B cell (primary cell): ENCODE measurements around the gene PLEKHG4. TPM values are rescaled to one million over a fixed set of nuclear protein-coding genes. Genes with fewer than 3 reads are reported as not detected.

ENCODE experiments used
- ATAC-seq: fragments of 200-7000 bp; cut with Tn5 transposase; one replicate; pipeline ENCODE4 v1.10.0; 2021; ENCODE audit warnings: low read depth, mild to moderate bottlenecking, moderate number of reproducible peaks, moderate library complexity
- CTCF ChIA-PET: fragments of 350-600 bp; sonication (Branson Sonifier 250); formaldehyde crosslinking; loops from one replicate; lab custom pipeline; 2021; ENCODE audit warnings: antibody characterized with exemption, inconsistent platforms; lab: Charles Lee
- POLR2A ChIA-PET: fragments of 350-600 bp; sonication (Branson Sonifier 250); formaldehyde crosslinking; loops from one replicate; lab custom pipeline; 2021; ENCODE audit warnings: antibody characterized with exemption; lab: Charles Lee
- DNase-seq: peaks from one replicate; pipeline ENCODE4 v3.0.0; 2013
- H2AFZ ChIP-seq: 2 replicates; pipeline ENCODE4 v1.6.1; 2012; ENCODE audit warnings: mild to moderate bottlenecking, low read depth, low read length; ENCODE audit not compliant: insufficient read depth, poor library complexity, severe bottlenecking
- H3K27ac ChIP-seq, 2 donors: 1 replicate in 1 of 2; 2 replicates in 1 of 2; pipeline ENCODE4 v1.5.1; 2012 to 2013; ENCODE audit warnings: low read length in 2 of 2, mild to moderate bottlenecking in 2 of 2, moderate library complexity in 1 of 2
- H3K27me3 ChIP-seq, 4 experiments: fragments of 200-600 bp in 1 of 4; sonication (generic) in 1 of 4; replicated peaks in 1 of 4; 1 replicate in 2 of 4; 2 replicates in 2 of 4; pipeline versions ENCODE4 v1.6.1 to v1.7.0; 2013 to 2016; ENCODE audit warnings: low read length in 3 of 4, mild to moderate bottlenecking in 2 of 4, mixed read lengths in 1 of 4, moderate library complexity in 1 of 4; ENCODE audit not compliant: insufficient read depth in 4 of 4, control insufficient read depth in 3 of 4; ENCODE audit errors: control extremely low read depth in 1 of 4
- H3K36me3 ChIP-seq, 2 experiments: replicated peaks in 1 of 2; 1 replicate in 1 of 2; 2 replicates in 1 of 2; pipeline versions ENCODE4 v1.6.1 to v1.7.1; 2013; ENCODE audit warnings: low read length in 1 of 2; ENCODE audit not compliant: insufficient read depth in 2 of 2, control insufficient read depth in 1 of 2; ENCODE audit errors: control extremely low read depth in 1 of 2, extremely low read depth in 1 of 2
- H3K4me1 ChIP-seq, 2 donors: fragments of 200-600 bp in 1 of 2; sonication (generic) in 1 of 2; 1 replicate in 1 of 2; 2 replicates in 1 of 2; pipeline versions ENCODE4 v1.5.1 to v1.6.1; 2013 to 2017; ENCODE audit warnings: low read length in 2 of 2; ENCODE audit not compliant: control insufficient read depth in 2 of 2, insufficient read depth in 2 of 2
- H3K4me2 ChIP-seq: replicated peaks from 2 replicates; pipeline ENCODE3; 2012; ENCODE audit warnings: mild to moderate bottlenecking, low read depth, low read length; ENCODE audit not compliant: poor library complexity, severe bottlenecking
- H3K4me3 ChIP-seq, 5 experiments: fragments of 200-600 bp in 1 of 5; sonication (generic) in 1 of 5; 1 replicate in 3 of 5; 2 replicates in 2 of 5; pipeline versions ENCODE4 v1.5.1 to v1.7.0; 2011 to 2016; ENCODE audit warnings: low read length in 4 of 5, mild to moderate bottlenecking in 4 of 5, low read depth in 2 of 5, control low read depth in 1 of 5, moderate library complexity in 1 of 5; ENCODE audit not compliant: insufficient read depth in 1 of 5; ENCODE audit errors: control extremely low read depth in 1 of 5, extremely low read depth in 1 of 5
- H3K79me2 ChIP-seq: fragments of 200-600 bp; sonication (generic); one replicate; pipeline ENCODE4 v1.6.0; 2016; ENCODE audit warnings: low read length; ENCODE audit not compliant: control insufficient read depth, insufficient read depth
- H3K9ac ChIP-seq: fragments of 200-600 bp; sonication (generic); 2 replicates; pipeline ENCODE4 v1.6.1; 2017; ENCODE audit warnings: mild to moderate bottlenecking, low read length, moderate library complexity
- H3K9me3 ChIP-seq, 3 donors: one replicate each; pipeline versions ENCODE4 v1.6.1 to v1.7.1; 2013; ENCODE audit warnings: low read length in 2 of 3; ENCODE audit not compliant: control insufficient read depth in 2 of 3, insufficient read depth in 1 of 3; ENCODE audit errors: control extremely low read depth in 1 of 3
- H4K20me1 ChIP-seq: 2 replicates; pipeline ENCODE4 v1.6.0; 2012; ENCODE audit warnings: mild to moderate bottlenecking, low read length; ENCODE audit not compliant: insufficient read depth, control insufficient read depth, poor library complexity, severe bottlenecking
- H3K27ac Mint-ChIP-seq: one replicate; pipeline ENCODE4 v1.8.0; 2021; ENCODE audit warnings: mixed read lengths
- H3K27me3 Mint-ChIP-seq: one replicate; pipeline ENCODE4 v1.8.0; 2021; ENCODE audit warnings: mixed read lengths
- H3K4me1 Mint-ChIP-seq: one replicate; pipeline ENCODE4 v1.8.0; 2021; ENCODE audit warnings: mixed read lengths
- H3K4me3 Mint-ChIP-seq: one replicate; pipeline ENCODE4 v1.8.0; 2021; ENCODE audit warnings: mixed read lengths
- H3K9me3 Mint-ChIP-seq: one replicate; pipeline ENCODE4 v1.8.0; 2022; ENCODE audit warnings: mixed read lengths; ENCODE audit not compliant: insufficient read depth
- CTCF ChIP-seq: fragments of 200-600 bp; IDR thresholded peaks from one replicate; pipeline ENCODE4 v1.8.0; 2022; ENCODE audit warnings: antibody characterized with exemption, mild to moderate bottlenecking
- EZH2 ChIP-seq: IDR thresholded peaks from 2 replicates; pipeline ENCODE4 v1.6.1; 2012; ENCODE audit warnings: borderline replicate concordance, low read depth, mild to moderate bottlenecking, moderate library complexity, low read length; ENCODE audit not compliant: insufficient read depth, poor library complexity, severe bottlenecking
- WGBS: methylation state at CpG from one replicate; pipeline ENCODE4 v1.1.5; 2013; ENCODE audit warnings: missing lambda C conversion rate; ENCODE audit not compliant: insufficient coverage; 5-methylcytosine and 5-hydroxymethylcytosine counted together
- intact Hi-C: fragments of 100-400 bp; cut with micrococcal nuclease; formaldehyde crosslinking; loops from one replicate; pipeline ENCODE4 v1.10.0; 2022
- polyA plus RNA-seq: library from polyadenylated mRNA; depleted of rRNA; stranded (reverse); fragments of >200 nt; gene quantifications from 2 replicates; pipeline ENCODE4 v1.2.3, GENCODE V29; 2012
- total RNA-seq, 2 donors: library from RNA; stranded (reverse); fragments of 120-200 nt in 1 of 2; gene quantifications; 1 replicate in 1 of 2; 2 replicates in 1 of 2; pipeline versions ENCODE4 v1.2.3 to v1.2.4, GENCODE V29; 2013 to 2022

The PLEKHG4 gene
- total and polyA plus RNA-seq, 2 donors (not counting 1 experiment from before 2014, with no cell fraction given), result 6.0 to 7.1 TPM

- no peak for TF ChIP-seq EZH2
- no peak for TF ChIP-seq CTCF
- DNase-seq, result no peak
- ChIA-PET POLR2A (no interaction called here), CTCF (no interaction called here)
- Histone ChIP-seq H3K4me2 (no peak overlapping the region), H3K4me3 (no peak overlapping the region), H3K9ac (no peak overlapping the region), H3K9me3 (no peaks in the 10 kb centered on the region), H4K20me1 (no peaks in the 10 kb centered on the region), H2AFZ (no peak overlapping the region), H3K36me3 (no peaks in the 10 kb centered on the region), H3K27ac (no peak overlapping the region), H3K27me3 (peaks cover 0 to 11% (median 6%) of the 10 kb centered on the region in 4 experiments), H3K4me1 (no peaks in the 10 kb centered on the region), H3K79me2 (no peaks in the 10 kb centered on the region)
- Mint-ChIP-seq H3K4me3 (no peak overlapping the region), H3K9me3 (no peaks in the 10 kb centered on the region), H3K27me3 (peaks cover 4% of the 10 kb centered on the region), H3K4me1 (peaks cover 2% of the 10 kb centered on the region), H3K27ac (no peak overlapping the region)
- ATAC-seq, result no peak
- intact Hi-C loops, result no loop called here
- over 99% methylated on average over 17 of the region's 18 CpGs for WGBS
Measured at GRCh38 chr16:67254801-67255552, 24.4 kb upstream of the PLEKHG4 start.

GRCh38 chr16:67255553-67256221 lies 23.6 kb upstream of the PLEKHG4 start:
- POLR2A ChIA-PET, result no interaction called here
- no peak overlapping the region for H3K27ac Mint-ChIP-seq
- WGBS, result 96% methylated on average over 15 of the region's 17 CpGs
- no peaks in the 10 kb centered on the region for H3K4me1 ChIP-seq
- no peak overlapping the region for H3K4me2 ChIP-seq
- no peaks in the 10 kb centered on the region for H3K9me3 Mint-ChIP-seq
- H3K36me3 ChIP-seq, result no peaks in the 10 kb centered on the region
- no peak for TF ChIP-seq CTCF
- no peak for TF ChIP-seq EZH2
- H3K9me3 ChIP-seq, result no peaks in the 10 kb centered on the region
- H3K27me3 Mint-ChIP-seq, result no peaks in the 10 kb centered on the region
- H3K79me2 ChIP-seq, result no peaks in the 10 kb centered on the region
- no peaks in the 10 kb centered on the region for H4K20me1 ChIP-seq
- H2AFZ ChIP-seq, result no peak overlapping the region
- intact Hi-C loops, result no loop called here
- ATAC-seq (no peak), DNase-seq (no peak)
- H3K4me3 Mint-ChIP-seq, result no peak overlapping the region
- H3K4me1 Mint-ChIP-seq, result no peaks in the 10 kb centered on the region
- H3K9ac ChIP-seq, result no peak overlapping the region
- CTCF ChIA-PET, result no interaction called here
- no peak overlapping the region for H3K4me3 ChIP-seq
- no peak overlapping the region for H3K27ac ChIP-seq
- peaks cover 0 to 7% (median 2%) of the 10 kb centered on the region in 4 experiments for H3K27me3 ChIP-seq
